ENCODE results near the gene UCP3.

Gene UCP3

GRCh38 chr11:74043450-74043849 lies 34.6 kb upstream of the UCP3 start:
- no peak overlapping the region for H3K4me3 ChIP-seq (replicated peaks in 1 of 2; ENCODE audit: low read depth in 2 of 2, low read length in 2 of 2)
- no peak for DNase-seq (ENCODE audit: low read depth in 2 of 2)
- no peak for TF ChIP-seq CTCF (IDR thresholded peaks at IDR 0.05; ENCODE audit: low read depth, low read length)

DNA sequence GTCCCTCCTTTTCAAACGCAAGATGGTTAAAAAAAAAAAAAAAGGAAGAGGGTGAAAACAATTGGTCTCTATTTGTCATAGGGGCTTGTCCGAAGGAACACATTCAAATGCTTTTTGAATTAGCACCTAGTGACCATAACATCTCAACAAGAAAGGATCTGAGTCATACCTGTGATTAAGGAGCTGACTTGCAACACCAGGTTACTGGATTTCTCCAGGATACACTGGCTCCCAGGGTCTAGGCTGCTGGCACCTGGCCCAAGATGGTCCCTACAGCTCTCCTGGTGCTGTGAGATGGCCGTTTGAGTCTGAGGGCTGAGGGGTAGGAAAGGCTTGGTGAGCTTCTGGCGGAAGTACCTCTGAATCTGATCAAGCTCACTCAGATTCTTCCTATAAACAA lies 28.4 kb upstream of the UCP3 start:
- DNase-seq (ENCODE audit: low read depth in 2 of 2) = peak in 1 of 2 donors; percentile 77
- no peak overlapping the region for H3K4me3 ChIP-seq (replicated peaks in 1 of 2; ENCODE audit: low read depth in 2 of 2, low read length in 2 of 2)
- TF ChIP-seq CTCF (IDR thresholded peaks at IDR 0.05; ENCODE audit: low read depth, low read length) = no peak

DNA sequence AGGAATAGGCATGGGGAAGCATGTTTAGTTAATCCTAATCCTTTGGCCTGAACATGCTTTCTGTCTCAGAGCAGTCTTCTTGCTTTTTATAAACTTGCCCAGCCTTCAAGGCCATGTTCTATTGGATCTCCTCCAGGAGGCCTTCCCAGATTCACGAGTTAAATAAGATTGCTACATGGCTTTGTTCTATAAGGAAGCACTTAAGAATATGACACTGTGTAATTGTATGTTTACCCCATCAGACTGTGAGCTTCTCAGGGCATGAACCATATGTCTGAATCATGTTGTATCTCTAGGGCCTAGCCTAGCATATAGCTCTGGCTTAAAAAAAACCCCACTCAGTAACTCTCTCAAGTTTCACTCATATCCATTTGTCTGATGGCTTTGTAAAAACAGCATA lies 26.4 kb upstream of the UCP3 start:
- H3K4me3 ChIP-seq (replicated peaks in 1 of 2; ENCODE audit: low read depth in 2 of 2, low read length in 2 of 2) = no peak overlapping the region
- peak in 1 of 2 donors; percentile 59 for DNase-seq (ENCODE audit: low read depth in 2 of 2)
- no peak for TF ChIP-seq CTCF (IDR thresholded peaks at IDR 0.05; ENCODE audit: low read depth, low read length)

DNA sequence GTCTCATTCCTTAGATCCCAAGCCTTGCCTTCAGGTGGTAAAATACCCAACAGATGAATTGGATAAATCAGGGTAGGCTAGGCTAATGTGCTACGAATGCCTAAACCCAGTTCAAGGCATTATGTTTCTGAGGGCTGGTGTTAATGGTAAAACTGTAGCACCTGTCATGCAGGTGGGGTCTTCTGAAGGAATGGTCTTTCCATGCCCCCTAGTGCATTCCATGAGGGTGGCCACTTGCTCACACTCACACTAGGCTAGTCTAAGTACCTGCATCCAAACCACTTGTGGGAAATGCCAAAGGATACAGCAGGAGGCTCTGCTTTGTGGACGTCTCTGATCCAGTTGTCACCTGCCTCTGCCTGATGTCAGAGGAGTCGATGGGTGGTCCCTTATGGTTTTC lies 24.2 kb upstream of the UCP3 start:
- no peak for DNase-seq (ENCODE audit: low read depth in 2 of 2)
- H3K4me3 ChIP-seq (replicated peaks in 1 of 2; ENCODE audit: low read depth in 2 of 2, low read length in 2 of 2) = no peak overlapping the region
- TF ChIP-seq CTCF (IDR thresholded peaks at IDR 0.05; ENCODE audit: low read depth, low read length) = no peak

- no peak for TF ChIP-seq CTCF (IDR thresholded peaks at IDR 0.05; ENCODE audit: low read depth, low read length)
- peak in 1 of 2 donors; percentile 20 for DNase-seq (ENCODE audit: low read depth in 2 of 2)
- no peak overlapping the region for H3K4me3 ChIP-seq (replicated peaks in 1 of 2; ENCODE audit: low read depth in 2 of 2, low read length in 2 of 2)
These were observed 22.1 kb upstream of the UCP3 start for GRCh38 chr11:74030723-74031676.

DNA sequence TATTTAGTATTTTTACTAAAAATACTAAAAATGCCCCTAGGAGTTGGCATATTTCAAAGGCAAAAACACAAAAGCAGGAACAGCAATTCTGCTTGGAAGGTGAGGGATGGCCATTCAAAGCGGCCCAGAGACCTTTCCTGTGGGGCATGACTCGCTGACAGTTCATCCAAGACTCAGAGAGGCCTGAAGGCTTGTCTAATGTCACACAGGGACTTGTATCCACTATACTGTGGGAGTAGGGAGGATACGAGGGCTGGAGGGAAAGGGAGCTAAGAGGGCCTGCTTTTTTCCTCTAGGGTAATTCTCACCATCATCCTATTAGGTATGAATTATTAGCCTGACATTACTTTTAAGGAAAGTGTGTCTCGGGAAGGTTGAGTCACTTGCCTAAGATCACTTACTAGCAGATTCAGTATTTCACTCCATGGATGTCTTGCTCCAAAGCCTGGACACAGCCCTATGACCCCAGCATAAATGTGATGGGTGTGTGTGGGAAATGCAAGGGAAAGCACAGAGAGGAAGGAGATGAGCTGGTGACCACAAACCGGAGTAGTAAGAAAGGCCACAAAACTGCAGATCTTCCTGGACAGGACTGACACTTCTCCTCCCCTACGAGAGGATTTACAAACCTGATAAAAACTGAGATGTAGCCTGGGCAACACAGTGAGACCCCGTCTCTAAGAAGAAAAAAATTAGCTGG lies 16.7 kb upstream of the UCP3 start:
- H3K4me3 ChIP-seq (replicated peaks in 1 of 2; ENCODE audit: low read depth in 2 of 2, low read length in 2 of 2) = no peak overlapping the region
- TF ChIP-seq CTCF (IDR thresholded peaks at IDR 0.05; ENCODE audit: low read depth, low read length) = no peak
- DNase-seq (ENCODE audit: low read depth in 2 of 2) = peak; percentile 24 to 62
